Breast epithelium (tissue), 4 donors: Measurements from ENCODE around the gene MNX1. TPM values are rescaled to one million over a fixed set of nuclear protein-coding genes. Genes with fewer than 3 reads are reported as not detected.
A peak's percentile ranks its signal among the peaks of the same experiment; 100 is the strongest.

ENCODE experiments used
- DNase-seq, 2 donors: peaks; one replicate each; pipeline ENCODE4 v3.0.0-alpha.2; 2019; ENCODE audit warnings: low spot score in 2 of 2
- H3K27ac ChIP-seq, 2 donors: fragments of 200-600 bp; sonication (generic) in 1 of 2; one replicate each; pipeline ENCODE4 v1.5.1; 2016 to 2019; ENCODE audit warnings: mild to moderate bottlenecking in 1 of 2
- H3K27me3 ChIP-seq, 2 donors: fragments of 200-600 bp; sonication (generic) in 1 of 2; one replicate each; pipeline versions ENCODE4 v1.5.1 to v1.6.0; 2017 to 2019; ENCODE audit warnings: control low read depth in 1 of 2, mild to moderate bottlenecking in 1 of 2
- H3K36me3 ChIP-seq: fragments of 200-600 bp; one replicate; pipeline ENCODE4 v1.5.1; 2019
- H3K4me1 ChIP-seq, 2 donors: fragments of 200-600 bp; sonication (generic); one replicate each; pipeline ENCODE4 v1.5.1; 2016 to 2019; ENCODE audit warnings: control low read depth in 1 of 2
- H3K4me3 ChIP-seq, 3 donors: fragments of 200-600 bp; sonication (generic); 1 replicate in 2 of 3; 2 replicates in 1 of 3; pipeline ENCODE4 v1.5.1; 2016 to 2019; ENCODE audit warnings: mild to moderate bottlenecking in 3 of 3, moderate library complexity in 2 of 3
- H3K9me3 ChIP-seq, 2 donors: fragments of 200-600 bp; sonication (generic) in 1 of 2; one replicate each; pipeline ENCODE4 v1.5.1; 2016 to 2019; ENCODE audit warnings: control low read depth in 1 of 2
- POLR2A ChIP-seq: fragments of 450-650 bp; IDR thresholded peaks from one replicate; pipeline ENCODE4 v1.6.1; 2016; ENCODE audit warnings: antibody characterized with exemption, mild to moderate bottlenecking, moderate library complexity
- POLR2AphosphoS5 ChIP-seq, 3 donors: sonication (generic); formaldehyde crosslinking; IDR thresholded peaks; one replicate each; pipeline ENCODE4 v1.6.1; 2017; ENCODE audit warnings: antibody characterized with exemption in 3 of 3
- intact Hi-C: fragments of 100-400 bp; cut with DNase I; formaldehyde crosslinking; loops from one replicate; pipeline ENCODE4 v1.15.1; 2023; ENCODE audit warnings: low total_unique reads
- total RNA-seq, 3 donors: library from RNA; depleted of rRNA; stranded (reverse); fragments of >200 nt; gene quantifications; one replicate each; pipeline ENCODE4 v1.1.0, GENCODE V29; 2016
- TF ChIP-seq, protein P1 (sequence below), 3 donors: fragments of 450-650 bp; IDR thresholded peaks; one replicate each; pipeline ENCODE4 v1.5.1; 2016 to 2017; ENCODE audit warnings: antibody characterized with exemption in 3 of 3, mild to moderate bottlenecking in 3 of 3, moderate library complexity in 3 of 3

Gene MNX1
- total RNA-seq, 3 donors from 2014 or later = 0.15 to 0.33 TPM; not detected in 1

DNA sequence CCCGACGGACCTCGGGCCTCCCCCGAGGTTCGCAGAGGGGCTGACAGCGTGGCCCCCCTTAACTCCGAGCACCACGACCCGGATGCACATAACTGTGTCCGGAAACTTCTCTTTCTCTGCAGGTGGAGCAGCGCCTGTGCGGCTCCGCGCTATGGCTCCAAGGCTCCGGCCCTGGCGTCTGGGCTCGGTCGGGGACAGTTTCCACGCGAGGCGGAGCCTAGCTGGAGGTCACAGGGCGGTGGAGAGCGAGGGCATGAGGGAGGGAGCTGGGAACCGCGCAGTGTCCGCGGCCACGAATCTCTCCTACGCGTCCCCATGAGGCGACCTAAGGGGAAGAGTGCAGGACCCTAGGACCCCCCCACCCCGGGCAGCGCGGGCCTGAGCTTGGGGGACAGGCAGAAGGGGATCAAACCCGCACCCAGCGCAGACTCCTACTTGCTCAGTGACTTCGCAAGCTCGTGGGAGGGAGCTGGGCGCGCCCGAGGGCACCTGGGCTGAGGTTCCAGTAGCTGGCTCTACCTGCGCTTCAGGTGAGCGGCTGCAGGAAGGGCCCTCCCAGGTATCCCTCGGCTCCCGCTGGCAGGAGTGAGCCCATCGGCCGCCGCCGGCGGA, 8.6 kb upstream of the MNX1 start:
- intact Hi-C loops = no loop called here
- no peak for TF ChIP-seq POLR2AphosphoS5 (IDR thresholded peaks at IDR 0.05)
- TF ChIP-seq, protein P1, sequence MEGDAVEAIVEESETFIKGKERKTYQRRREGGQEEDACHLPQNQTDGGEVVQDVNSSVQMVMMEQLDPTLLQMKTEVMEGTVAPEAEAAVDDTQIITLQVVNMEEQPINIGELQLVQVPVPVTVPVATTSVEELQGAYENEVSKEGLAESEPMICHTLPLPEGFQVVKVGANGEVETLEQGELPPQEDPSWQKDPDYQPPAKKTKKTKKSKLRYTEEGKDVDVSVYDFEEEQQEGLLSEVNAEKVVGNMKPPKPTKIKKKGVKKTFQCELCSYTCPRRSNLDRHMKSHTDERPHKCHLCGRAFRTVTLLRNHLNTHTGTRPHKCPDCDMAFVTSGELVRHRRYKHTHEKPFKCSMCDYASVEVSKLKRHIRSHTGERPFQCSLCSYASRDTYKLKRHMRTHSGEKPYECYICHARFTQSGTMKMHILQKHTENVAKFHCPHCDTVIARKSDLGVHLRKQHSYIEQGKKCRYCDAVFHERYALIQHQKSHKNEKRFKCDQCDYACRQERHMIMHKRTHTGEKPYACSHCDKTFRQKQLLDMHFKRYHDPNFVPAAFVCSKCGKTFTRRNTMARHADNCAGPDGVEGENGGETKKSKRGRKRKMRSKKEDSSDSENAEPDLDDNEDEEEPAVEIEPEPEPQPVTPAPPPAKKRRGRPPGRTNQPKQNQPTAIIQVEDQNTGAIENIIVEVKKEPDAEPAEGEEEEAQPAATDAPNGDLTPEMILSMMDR (IDR thresholded peaks at IDR 0.05) = no peak
- H3K4me1 ChIP-seq = peaks cover 8 to 21% of the 10 kb centered on the region in 2 donors

DNA sequence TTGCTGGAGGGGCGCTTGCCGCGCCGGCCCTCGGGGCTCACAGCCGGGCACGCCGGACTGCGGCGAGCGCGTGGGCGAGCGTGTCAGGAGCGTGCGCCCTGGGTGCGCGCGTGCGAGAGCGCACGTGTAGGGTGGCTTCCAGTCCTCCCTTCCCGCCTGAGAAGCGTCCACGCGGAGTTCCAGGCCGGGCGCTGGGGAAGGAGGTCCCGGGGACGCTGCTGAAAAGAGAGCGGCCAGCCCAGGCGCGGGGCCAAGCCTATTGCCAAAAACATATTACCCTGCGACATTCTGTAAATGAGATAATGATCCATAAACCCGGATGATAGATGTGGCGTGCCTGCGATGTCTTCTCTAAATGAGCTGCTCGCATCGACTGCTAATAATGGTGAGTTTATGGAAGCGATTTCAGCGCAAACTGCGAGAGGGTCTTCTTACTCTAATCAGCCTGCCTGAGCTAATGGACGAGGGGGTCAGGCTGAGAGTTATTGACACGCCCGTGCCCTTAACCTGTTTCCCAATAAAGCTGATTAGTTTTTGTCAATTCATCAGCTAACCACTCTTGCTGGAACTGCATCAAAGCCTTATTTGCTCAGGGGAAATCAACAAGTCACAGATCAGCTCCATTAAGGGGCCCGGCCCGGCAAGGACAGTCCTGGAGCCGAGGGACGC, 8.0 kb upstream of the MNX1 start:
- Histone ChIP-seq H3K4me3 (peak overlapping the region in 2 of 3 donors; percentile 11 to 53), H3K27me3 (peaks cover 16 to 100% of the 10 kb centered on the region in 2 donors), H3K4me1 (peaks cover 8 to 21% of the 10 kb centered on the region in 2 donors), H3K9me3 (no peaks in the 10 kb centered on the region), H3K27ac (no peak overlapping the region), H3K36me3 (no peaks in the 10 kb centered on the region)
- TF ChIP-seq POLR2A (no peak), POLR2AphosphoS5 (IDR thresholded peaks at IDR 0.05) (no peak)
- TF ChIP-seq, protein P1 (IDR thresholded peaks at IDR 0.05) = no peak
- DNase-seq = no peak
- intact Hi-C loops = no loop called here

More for the DNA sequence above, 8.6 kb upstream of the MNX1 start:
- peak overlapping the region in 2 of 3 donors; percentile 11 to 53 for H3K4me3 ChIP-seq
- H3K9me3 ChIP-seq = no peaks in the 10 kb centered on the region
- DNase-seq = no peak
- no peak overlapping the region for H3K27ac ChIP-seq
- peaks cover 16 to 98% of the 10 kb centered on the region in 2 donors for H3K27me3 ChIP-seq
- no peaks in the 10 kb centered on the region for H3K36me3 ChIP-seq

DNA sequence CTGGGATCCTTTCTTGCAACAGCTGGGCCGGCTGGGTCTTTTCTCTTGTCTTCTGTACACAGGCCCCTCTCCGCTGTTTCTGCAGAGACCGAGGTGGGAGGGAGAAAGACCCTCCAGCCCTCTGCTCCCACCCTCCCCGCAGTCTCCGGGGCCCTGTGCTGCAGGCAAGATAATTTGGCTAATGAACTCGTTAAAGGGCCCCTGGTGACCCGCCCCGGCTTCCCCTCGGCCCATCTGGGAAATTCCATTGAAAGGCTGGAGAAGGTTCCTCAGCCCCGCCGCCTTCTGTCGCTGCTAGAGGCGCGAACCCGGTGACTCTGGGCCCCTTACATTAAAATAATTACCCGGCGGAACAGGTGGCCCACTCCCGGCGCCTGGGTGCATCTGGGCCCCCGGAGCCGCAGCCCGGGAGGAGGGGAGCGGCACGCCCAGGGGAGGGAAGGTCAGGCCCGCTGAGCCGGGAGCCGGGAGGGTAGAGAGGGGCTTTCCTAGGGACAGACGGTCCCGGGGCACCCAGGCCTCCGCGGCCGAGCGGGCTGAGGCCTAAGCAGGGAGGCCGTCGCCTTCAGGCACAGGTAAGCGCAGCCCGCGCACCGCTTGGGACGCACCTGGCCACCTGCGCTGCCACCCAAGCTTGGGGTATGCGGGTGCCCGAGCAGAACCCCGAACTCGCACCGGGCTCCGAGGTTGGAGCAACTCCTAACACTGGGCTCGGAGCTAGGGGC, 7.3 kb upstream of the MNX1 start:
- no peak for DNase-seq
- intact Hi-C loops = no loop called here
- H3K36me3 ChIP-seq = no peaks in the 10 kb centered on the region
- H3K4me3 ChIP-seq = peak overlapping the region in 1 of 3 donors; percentile 37
- no peaks in the 10 kb centered on the region for H3K9me3 ChIP-seq
- H3K27me3 ChIP-seq = peaks cover 16 to 100% of the 10 kb centered on the region in 2 donors
- no peak for TF ChIP-seq POLR2A
- TF ChIP-seq POLR2AphosphoS5 (IDR thresholded peaks at IDR 0.05) = no peak
- TF ChIP-seq, protein P1 (IDR thresholded peaks at IDR 0.05) = no peak
- H3K4me1 ChIP-seq = peaks cover 8 to 21% of the 10 kb centered on the region in 2 donors
- no peak overlapping the region for H3K27ac ChIP-seq

DNA sequence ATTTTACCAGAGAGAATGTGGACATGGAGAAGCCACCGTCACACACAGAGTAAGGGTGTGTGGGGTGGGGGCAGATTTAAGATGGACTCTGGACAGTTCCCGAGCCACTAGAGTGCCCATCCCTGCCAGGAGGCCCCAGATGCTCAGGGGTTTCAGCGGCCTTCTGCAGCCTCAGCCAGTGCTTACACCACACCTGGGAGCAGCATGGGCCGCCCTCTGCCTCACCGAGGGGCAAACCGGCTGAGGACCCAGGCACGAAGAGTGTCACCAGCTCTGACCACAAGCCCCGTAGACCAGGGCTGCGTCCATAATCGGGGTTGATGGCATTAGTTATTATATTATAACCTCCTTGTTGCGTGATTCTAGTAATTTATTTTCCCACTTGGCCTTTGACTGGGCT, 6.7 kb upstream of the MNX1 start:
- no peak for DNase-seq
- Histone ChIP-seq H3K27ac (no peak overlapping the region), H3K4me3 (no peak overlapping the region), H3K4me1 (peaks cover 8 to 21% of the 10 kb centered on the region in 2 donors), H3K36me3 (no peaks in the 10 kb centered on the region), H3K27me3 (peaks cover 16 to 98% of the 10 kb centered on the region in 2 donors), H3K9me3 (no peaks in the 10 kb centered on the region)
- intact Hi-C loops = no loop called here
- TF ChIP-seq POLR2A (no peak), POLR2AphosphoS5 (IDR thresholded peaks at IDR 0.05) (no peak)
- TF ChIP-seq, protein P1 (IDR thresholded peaks at IDR 0.05) = no peak
